ENCODE data around the gene CRYGD. TPM values are rescaled to one million over a fixed set of nuclear protein-coding genes. Genes with fewer than 3 reads are reported as not detected.

CRYGD gene
- polyA plus RNA-seq, 2 of the 4 experiments (the other 2 are of a cell fraction): not detected

GRCh38 chr2:208134928-208135586 lies 10.7 kb upstream of the CRYGD start:
- no peak overlapping the region for H3K4me2 ChIP-seq
- H3K9me3 ChIP-seq: no peaks in the 10 kb centered on the region
- TF ChIP-seq RFX5 (IDR thresholded peaks at IDR 0.05) (no peak), ZSCAN20 (CRISPR knock-in tag; IDR thresholded peaks at IDR 0.05) (no peak), RNF2 (IDR thresholded peaks at IDR 0.05; ENCODE audit: borderline replicate concordance, low read depth) (no peak), KDM1A (IDR thresholded peaks at IDR 0.05; ENCODE audit: low read depth) (no peak), CTCF (IDR thresholded peaks at IDR 0.05) (no peak), JUN (IDR thresholded peaks at IDR 0.05) (no peak)
- ATAC-seq (no peak), FAIRE-seq (no peak), DNase-seq (ENCODE audit: low read depth in 1 of 2, low spot score in 1 of 2) (no peak)
- WGBS (ENCODE audit: missing lambda C conversion rate): 32% methylated on average over 7 of the region's 8 CpGs
- ChIA-PET POLR2A (no interaction called here), CTCF (no interaction called here)
- H3K4me3 ChIP-seq: no peak overlapping the region
- H3K27ac ChIP-seq: no peak overlapping the region
- H3K4me1 ChIP-seq: no peaks in the 10 kb centered on the region

- FAIRE-seq: no peak
Observed at GRCh38 chr2:208130712-208131110, 6.4 kb upstream of the CRYGD start.

More at GRCh38 chr2:208130712-208131110, 6.4 kb upstream of the CRYGD start:
- no peak overlapping the region for H3K4me2 ChIP-seq
- ATAC-seq (no peak), DNase-seq (ENCODE audit: low read depth in 1 of 2, low spot score in 1 of 2) (no peak)
- POLR2A ChIA-PET: no interaction called here
- 85% methylated on average over 6 of the region's 6 CpGs for WGBS (ENCODE audit: missing lambda C conversion rate)
- TF ChIP-seq CEBPB (IDR thresholded peaks at IDR 0.05) (no peak), CBX8 (IDR thresholded peaks at IDR 0.05) (no peak), HOXA7 (CRISPR knock-in tag; IDR thresholded peaks at IDR 0.05) (no peak), MAFK (IDR thresholded peaks at IDR 0.05; ENCODE audit: partially characterized antibody) (no peak), CTCF (IDR thresholded peaks at IDR 0.05) (no peak), EHF (CRISPR knock-in tag; IDR thresholded peaks at IDR 0.05) (no peak), POLR2A (IDR thresholded peaks at IDR 0.05; ENCODE audit: low read length) (no peak), CBX2 (IDR thresholded peaks at IDR 0.05; ENCODE audit: borderline replicate concordance, low read depth) (no peak), MAZ (IDR thresholded peaks at IDR 0.05; ENCODE audit: borderline replicate concordance, low read depth, low read length) (no peak), ZC3H11A (IDR thresholded peaks at IDR 0.05) (no peak), PHF8 (IDR thresholded peaks at IDR 0.05; ENCODE audit: borderline replicate concordance, low read depth) (no peak), ZFP36 (IDR thresholded peaks at IDR 0.05; ENCODE audit: borderline replicate concordance, partially characterized antibody) (no peak), NPAS2 (CRISPR knock-in tag; IDR thresholded peaks at IDR 0.05; ENCODE audit: borderline replicate concordance) (no peak), HOXB13 (CRISPR knock-in tag; IDR thresholded peaks at IDR 0.05; ENCODE audit: low read depth) (no peak), REST (IDR thresholded peaks at IDR 0.05) (no peak)
- H3K4me1 ChIP-seq: no peaks in the 10 kb centered on the region
- CTCF ChIA-PET: no interaction called here
- H3K27ac ChIP-seq: no peak overlapping the region
- H3K9me3 ChIP-seq: no peaks in the 10 kb centered on the region
- H3K4me3 ChIP-seq: no peak overlapping the region

Data from A549 (cell line).